NB4 (cell line): ENCODE results near the gene NBEA.

Experiments used
- POLR2A ChIP-seq: IDR thresholded peaks from 2 replicates; pipeline ENCODE4 v1.6.1; 2011; ENCODE audit warnings: mild to moderate bottlenecking; ENCODE audit not compliant: insufficient read length; ENCODE audit errors: extremely low read depth
- TF ChIP-seq, protein P1 (sequence below): IDR thresholded peaks from one replicate; pipeline ENCODE4 v1.5.1; 2012; ENCODE audit warnings: low read depth, low read length

DNA sequence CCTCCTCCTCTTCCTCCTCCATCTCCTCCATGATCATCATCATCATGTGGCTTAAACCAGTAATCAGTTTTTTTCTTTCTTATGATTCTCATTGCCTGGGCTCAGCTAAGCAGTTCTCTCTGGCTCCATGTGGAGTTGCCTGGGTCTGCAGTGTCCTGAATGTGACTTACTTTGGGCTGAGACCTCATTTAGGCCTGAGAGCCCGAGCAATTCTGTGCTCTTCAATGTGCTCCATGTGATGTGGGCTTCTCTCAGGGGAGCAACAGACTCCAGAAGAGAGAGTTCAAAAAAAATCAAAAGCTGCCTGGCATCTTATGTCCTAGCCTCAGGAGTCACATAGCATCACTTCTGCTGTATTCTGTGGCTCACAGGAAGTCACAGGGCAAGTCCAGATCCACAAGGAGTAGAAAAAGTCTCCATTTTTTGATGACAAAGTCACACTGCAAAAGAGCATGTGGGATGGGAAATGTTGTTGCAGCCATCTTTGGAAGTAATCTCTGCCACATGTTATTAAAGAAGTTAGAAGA lies 405.7 kb downstream of the NBEA start:
- TF ChIP-seq, protein P1, sequence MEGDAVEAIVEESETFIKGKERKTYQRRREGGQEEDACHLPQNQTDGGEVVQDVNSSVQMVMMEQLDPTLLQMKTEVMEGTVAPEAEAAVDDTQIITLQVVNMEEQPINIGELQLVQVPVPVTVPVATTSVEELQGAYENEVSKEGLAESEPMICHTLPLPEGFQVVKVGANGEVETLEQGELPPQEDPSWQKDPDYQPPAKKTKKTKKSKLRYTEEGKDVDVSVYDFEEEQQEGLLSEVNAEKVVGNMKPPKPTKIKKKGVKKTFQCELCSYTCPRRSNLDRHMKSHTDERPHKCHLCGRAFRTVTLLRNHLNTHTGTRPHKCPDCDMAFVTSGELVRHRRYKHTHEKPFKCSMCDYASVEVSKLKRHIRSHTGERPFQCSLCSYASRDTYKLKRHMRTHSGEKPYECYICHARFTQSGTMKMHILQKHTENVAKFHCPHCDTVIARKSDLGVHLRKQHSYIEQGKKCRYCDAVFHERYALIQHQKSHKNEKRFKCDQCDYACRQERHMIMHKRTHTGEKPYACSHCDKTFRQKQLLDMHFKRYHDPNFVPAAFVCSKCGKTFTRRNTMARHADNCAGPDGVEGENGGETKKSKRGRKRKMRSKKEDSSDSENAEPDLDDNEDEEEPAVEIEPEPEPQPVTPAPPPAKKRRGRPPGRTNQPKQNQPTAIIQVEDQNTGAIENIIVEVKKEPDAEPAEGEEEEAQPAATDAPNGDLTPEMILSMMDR: no peak
- no peak for TF ChIP-seq POLR2A
